Measurements from ENCODE around the gene RUSC1.
A peak's percentile ranks its signal among the peaks of the same experiment; 100 is the strongest.
"Not testable (repeated sequence)": the region's sequence is repeated elsewhere in the genome, so short reads cannot be mapped to it uniquely, and the experiment has no call there.

RUSC1 gene

DNA sequence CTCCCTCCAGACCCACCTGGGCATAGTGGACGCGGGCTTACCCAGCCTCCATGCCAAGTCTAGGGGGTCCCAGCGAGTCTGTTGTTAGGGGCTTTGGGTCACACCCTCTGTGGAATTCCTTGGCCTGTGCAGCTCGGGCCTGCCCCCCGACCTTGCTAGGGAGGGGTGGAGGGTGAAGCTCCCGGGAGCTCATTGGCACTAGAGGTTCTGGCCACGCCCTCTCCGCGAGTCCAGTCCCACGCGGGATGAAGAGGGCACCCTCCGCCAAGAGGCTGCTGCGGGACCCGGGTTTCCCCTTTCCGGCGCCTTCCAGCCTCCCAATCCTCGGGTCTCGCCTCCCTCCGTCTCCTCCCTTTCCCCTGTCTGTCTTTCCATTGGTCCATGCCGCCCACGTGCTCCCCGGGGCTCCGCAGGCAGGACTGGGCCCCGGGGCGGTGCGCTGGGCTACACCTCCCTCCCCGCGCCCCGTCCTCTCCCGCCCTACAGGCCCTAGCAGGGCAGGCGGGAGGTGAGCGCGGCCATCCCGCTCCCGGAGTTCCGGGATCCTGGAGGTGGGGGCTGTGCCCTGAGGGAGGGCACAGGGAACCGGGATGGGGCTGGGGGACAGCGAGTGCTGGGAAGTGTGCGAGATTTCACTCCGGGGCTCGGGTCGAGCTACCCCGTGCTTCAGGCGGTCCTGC, 3.5 kb downstream of the RUSC1 start:
- DNase-seq: peak; percentile 84

DNA sequence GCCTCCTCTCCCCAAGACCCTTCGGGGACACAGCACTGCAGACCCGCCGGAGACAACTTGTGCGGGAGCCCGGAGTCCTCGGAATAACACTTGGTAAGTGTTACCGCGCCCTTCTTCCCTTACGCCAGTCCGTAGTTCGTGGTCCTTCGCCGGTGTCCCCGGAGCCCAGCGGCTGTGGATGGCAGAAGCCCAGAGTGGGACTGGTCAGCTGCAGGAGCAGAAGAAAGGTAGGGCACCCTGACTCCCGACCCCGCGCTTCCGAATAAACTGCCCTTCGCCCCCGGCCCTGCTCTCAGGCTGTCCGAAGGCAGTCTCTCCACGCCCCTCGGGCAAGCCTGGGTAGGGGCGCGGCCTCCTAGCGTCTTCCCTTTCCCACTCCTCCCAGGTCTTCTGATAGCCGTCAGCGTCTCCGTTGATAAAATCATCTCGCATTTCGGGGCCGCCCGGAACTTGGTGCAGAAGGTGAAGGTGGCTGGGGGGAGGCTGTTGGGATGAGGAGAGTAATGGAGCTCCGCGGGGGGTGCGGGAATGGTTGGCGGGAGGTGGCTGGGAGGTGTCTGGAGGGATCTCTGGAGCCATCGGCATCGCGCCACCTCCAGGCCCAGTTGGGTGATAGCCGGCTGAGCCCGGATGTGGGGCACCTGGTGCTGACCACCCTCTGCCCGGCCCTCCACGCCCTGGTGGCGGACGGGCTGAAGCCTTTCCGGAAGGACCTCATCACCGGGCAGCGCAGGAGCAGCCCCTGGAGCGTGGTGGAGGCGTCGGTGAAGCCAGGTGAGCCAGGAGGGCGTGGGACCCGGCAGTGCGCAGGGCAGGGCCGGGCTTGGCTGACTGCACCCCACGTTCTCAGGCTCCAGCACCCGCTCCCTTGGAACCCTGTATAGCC, 4.3 kb downstream of the RUSC1 start:
- peak; percentile 13 for DNase-seq

DNA sequence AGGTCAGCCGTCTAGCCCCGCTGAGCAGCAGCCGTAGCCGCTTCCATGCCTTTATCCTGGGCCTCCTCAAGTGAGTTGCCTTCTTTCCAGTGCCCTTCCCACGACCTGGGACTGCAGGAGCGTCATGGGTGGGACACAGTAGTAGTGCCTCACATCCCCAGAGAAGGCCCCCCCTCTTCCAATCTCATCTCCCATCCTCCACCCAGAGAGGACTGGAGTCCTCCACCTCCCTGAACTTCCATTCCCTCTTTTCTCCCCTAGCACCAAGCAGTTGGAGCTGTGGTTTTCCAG, 4.9 kb downstream of the RUSC1 start:
- no peak for DNase-seq

DNA sequence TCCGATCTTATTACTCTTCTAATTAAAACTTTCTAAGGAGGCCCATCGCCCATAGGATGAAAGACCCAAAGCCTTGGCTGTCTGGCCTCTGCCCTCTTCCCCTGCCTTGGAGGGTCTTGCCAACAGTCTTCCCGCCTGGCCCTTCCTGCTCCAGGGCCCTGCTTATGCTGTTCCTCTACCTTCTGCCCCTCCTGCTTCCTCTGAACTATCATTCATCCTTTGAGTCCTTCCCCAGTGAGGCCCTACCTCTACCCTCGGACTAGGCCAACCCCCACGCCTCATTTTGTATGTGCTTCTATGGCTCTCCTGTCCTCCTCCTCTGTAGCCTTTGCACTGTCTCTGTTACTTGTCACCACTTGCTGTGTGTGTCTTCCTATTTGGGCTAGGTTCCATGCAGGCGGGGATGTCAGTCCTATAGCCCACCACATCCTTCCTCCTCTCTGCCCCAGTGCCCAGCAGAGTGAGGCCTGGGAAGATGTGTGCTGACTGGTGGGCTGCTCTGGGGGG, 5.4 kb downstream of the RUSC1 start:
- no peak for DNase-seq

DNA sequence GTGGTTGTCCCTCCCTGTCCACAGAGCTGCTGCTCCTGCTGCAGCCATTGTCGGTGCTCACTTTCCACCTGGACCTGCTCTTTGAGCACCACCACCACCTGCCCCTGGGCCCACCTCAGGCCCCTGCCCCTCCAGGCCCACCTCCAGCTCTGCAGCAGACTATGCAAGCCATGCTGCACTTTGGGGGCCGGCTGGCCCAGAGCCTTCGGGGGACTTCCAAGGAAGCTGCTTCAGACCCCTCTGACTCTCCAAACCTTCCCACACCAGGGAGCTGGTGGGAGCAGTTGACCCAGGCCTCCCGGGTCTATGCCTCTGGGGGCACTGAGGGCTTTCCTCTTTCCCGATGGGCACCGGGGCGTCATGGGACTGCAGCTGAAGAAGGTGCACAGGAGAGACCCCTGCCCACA, 5.9 kb downstream of the RUSC1 start:
- DNase-seq: no peak

DNA sequence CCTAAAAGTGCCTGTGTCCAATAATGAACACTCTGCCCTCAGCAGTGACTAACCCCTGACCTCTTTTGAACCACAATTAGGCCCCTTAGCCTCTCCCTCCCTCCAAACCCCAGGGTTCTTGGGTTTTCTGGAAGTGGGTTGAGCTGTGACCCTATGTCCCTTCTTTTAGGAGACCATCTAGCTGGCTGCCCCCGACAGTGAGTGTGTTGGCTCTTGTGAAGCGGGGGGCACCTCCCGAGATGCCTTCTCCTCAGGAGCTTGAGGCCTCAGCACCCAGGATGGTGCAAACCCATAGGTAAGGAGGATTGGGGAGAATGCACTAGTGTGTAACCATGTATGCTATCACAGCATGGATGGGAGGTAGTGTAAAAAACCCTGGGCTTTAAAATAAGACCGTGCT, 7.3 kb downstream of the RUSC1 start:
- DNase-seq: no peak

DNA sequence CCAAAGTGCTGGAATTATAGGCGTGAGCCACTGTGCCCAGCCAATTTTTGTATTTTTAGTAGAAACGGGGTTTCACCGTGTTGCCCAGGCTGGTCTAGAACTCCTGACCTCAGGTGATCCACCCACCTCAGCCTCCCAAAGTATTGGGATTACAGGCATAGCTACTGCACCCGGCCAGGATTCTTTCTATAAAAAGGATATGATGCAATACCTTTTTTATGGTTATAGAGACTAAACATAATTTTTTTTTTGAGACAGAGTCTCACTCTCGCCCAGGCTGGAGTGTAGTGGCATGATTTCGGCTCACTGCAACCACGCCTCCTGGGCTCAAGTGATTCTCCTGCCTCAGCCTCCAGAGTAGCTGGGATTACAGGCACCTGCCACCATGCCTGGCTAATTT, 8.2 kb downstream of the RUSC1 start:
- DNase-seq: not testable (repeated sequence)

DNA sequence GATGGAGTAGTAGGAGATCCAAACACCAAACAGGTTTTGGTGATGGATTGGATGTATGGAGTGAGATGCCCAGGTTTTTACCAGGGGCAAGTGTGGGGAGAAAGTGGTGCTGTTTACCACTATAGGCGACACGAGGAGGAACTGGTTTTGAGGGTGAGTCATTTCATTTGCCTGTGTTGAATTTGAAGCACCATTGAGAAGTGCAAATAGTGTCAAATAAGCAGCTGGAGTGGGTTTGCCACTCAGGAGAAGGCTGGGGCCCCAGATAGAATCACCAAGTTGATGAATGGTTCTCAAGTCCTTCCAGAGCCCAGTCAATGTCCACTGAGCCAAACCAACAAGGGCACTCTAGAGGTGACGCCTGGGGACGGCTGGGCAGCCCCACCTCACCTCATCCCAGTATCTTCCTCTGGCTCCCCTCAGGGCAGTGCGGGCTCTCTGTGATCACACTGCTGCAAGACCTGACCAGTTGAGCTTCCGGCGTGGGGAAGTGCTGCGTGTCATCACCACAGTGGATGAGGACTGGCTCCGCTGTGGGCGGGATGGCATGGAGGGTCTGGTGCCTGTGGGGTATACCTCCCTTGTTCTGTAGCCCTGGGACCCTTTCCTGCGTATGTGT, 9.4 kb downstream of the RUSC1 start:
- no peak for DNase-seq

DNA sequence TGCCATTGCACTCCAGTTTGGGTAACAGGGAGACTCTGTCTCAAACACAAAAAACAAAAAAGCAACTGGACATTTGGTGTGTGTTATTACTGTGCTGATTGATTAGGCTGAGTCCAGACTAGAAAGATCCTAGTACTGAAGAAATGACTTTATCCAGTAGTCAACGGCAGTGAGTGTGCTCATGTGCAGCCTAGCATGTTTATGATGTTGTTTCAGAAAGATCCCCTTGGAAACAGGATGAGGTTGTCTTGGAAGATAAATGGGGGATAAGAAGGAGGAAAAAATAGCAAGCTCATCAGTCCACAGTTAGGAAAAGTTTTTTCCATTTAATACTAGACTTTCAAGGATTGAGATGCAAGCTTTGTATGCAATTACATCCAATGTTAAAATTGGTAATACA, 14.3 kb downstream of the RUSC1 start:
- DNase-seq: no peak

DNA sequence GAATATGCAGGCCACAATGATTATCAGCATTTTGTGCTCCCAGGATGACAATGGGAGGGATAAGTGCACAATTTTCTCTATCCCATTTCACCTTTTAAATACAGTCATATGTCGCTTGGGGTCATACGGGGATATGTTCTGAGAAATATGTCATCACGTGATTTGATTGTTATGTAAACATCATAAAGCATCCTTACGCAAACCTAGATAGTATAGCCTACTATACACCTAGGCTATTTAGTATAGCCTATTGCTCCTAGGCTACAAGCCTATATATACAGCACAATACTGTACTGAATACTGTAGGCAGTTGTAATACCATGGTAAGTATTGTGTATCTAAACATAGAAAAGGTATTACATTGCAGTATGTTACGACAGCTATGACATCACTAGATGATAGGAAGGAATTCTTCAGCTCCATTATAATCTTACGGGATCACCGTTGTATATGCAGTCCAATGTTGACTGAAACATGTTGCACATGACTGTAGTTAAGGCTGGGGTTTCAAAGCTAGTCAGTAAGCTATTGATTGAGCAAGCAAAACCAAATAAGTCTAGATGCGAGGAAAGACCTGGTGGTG, 18.9 kb downstream of the RUSC1 start:
- no peak for DNase-seq

DNA sequence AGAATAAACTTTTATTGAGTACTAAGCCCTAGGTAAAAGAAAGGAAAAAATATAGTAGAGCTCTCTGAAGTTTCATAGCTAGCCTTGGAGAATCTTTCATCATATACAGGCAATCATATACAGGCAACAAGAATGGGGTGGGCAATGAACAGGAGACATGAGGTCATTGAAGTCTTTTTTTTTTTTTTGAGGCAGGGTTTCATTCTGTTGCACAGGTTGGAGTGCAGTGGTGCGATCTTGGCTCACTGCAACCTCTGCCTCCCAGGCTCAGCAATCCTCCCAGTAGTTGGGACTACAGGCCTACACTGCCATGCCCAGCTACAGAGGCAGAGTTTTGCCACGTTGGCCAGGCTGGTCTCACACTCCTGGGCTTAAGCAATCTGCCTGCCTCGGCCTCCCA, 22.1 kb downstream of the RUSC1 start:
- no peak for DNase-seq

DNA sequence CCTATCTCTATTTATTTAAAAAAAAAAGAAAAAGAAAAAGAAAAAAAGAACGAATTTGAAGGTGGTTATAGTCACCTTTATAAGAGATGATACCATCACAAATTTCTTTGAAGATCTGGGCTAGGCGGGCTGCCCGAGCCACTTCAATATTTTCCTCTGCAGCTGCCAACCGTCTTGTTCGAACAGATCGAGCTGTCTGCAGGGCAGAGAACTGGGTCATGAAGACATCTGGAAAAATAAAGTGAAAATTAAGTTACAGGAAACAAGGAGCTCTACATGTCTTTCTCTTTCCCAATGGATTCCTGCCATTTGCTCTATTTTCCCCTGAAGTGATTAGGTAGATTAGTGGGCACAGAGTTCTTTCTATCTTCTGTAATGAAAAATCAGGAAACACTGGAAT, 31.9 kb downstream of the RUSC1 start:
- DNase-seq: no peak

DNA sequence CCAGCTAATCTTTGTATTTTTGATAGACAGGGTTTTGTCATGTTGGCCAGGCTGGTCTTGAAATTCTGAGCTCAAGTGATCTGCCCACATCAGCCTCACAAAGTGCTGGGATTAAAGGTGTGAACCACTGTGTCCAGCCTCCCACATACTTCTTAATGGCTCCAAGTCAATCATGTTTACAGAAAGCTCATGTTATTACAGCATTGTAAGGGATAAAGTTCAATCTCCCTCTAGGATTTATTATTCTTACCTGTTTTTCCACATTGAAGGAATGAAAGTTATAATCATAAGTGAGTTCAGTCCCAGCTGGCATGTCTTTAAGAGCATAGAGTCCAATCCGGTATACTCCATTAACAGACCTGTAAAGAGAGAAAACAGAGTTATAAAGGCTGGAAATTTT, 39.4 kb downstream of the RUSC1 start:
- no peak for DNase-seq

DNA sequence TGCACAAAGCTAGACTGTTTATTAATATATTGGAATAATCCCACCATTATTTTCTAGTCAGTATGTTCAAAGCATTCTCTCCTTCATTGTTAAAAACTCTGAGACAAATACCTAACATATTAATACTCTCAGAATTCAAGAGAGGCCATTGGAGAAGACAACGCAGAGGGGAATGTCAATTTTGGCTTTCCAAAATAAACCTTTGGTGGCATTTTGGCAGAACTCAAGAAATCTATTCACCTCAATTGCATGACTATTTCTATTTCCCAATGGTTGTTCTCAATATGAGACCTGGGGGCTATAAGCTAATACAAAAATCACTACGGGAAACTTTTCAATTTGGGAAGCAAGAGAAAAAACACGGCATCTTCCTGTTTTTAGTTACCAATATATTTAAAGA, 58.5 kb downstream of the RUSC1 start:
- no peak for DNase-seq

DNA sequence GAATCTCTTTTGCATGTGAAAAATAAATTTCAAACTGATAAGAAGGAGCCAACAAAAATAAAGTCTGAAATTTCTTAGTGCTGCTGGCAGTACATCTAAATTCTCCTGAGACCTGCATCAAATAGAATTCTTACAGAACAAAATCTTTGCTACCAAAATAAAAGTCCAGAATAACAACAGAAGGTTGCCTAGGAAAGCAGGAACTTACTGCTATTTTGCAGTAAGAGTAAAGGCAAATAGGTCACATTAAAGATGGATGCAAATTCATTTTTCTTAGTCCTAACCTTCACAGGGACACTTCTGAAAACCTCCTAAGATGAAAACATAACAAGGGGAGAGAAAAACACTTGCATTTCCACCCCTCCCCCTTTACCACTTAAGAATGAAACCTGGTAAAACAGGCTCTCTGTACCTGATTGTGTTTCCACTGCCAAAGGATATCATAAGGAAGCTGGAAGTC, 59.0 kb downstream of the RUSC1 start:
- DNase-seq: no peak
